Measurements from ENCODE around the gene CEP57.
"Not testable (repeated sequence)": the region's sequence is repeated elsewhere in the genome, so short reads cannot be mapped to it uniquely, and the experiment has no call there.

CEP57 gene

GRCh38 chr11:95849087-95849825 is 59.0 kb downstream of the CEP57 start:
- TF ChIP-seq CTCF (IDR thresholded peaks at IDR 0.05; ENCODE audit: insufficient read depth, low read depth, low read length, missing control alignments), result peak; percentile 19
- H3K4me3 ChIP-seq (ENCODE audit: low read depth, low read length), result no peak overlapping the region
- DNase-seq (ENCODE audit: low read depth), result peak; percentile 31

- H3K4me3 ChIP-seq (ENCODE audit: low read depth, low read length), result no peak overlapping the region
- DNase-seq (ENCODE audit: low read depth), result no peak
- no peak for TF ChIP-seq CTCF (IDR thresholded peaks at IDR 0.05; ENCODE audit: insufficient read depth, low read depth, low read length, missing control alignments)
Observed at GRCh38 chr11:95850137-95850536, 59.8 kb downstream of the CEP57 start.

- TF ChIP-seq CTCF (IDR thresholded peaks at IDR 0.05; ENCODE audit: insufficient read depth, low read depth, low read length, missing control alignments), result no peak
- no peak overlapping the region for H3K4me3 ChIP-seq (ENCODE audit: low read depth, low read length)
- DNase-seq (ENCODE audit: low read depth), result no peak
Observed at GRCh38 chr11:95853138-95853537, 62.8 kb downstream of the CEP57 start.

GRCh38 chr11:95853862-95854261 is 63.6 kb downstream of the CEP57 start:
- H3K4me3 ChIP-seq (ENCODE audit: low read depth, low read length), result no peak overlapping the region
- TF ChIP-seq CTCF (IDR thresholded peaks at IDR 0.05; ENCODE audit: insufficient read depth, low read depth, low read length, missing control alignments), result no peak
- no peak for DNase-seq (ENCODE audit: low read depth)

- DNase-seq (ENCODE audit: low read depth); H3K4me3 ChIP-seq (ENCODE audit: low read depth, low read length): not testable (repeated sequence)
Observed at GRCh38 chr11:95854362-95854761, 64.1 kb downstream of the CEP57 start.

- DNase-seq (ENCODE audit: low read depth); H3K4me3 ChIP-seq (ENCODE audit: low read depth, low read length): not testable (repeated sequence)
Observed at GRCh38 chr11:95860024-95860423, 69.7 kb downstream of the CEP57 start.

GRCh38 chr11:95863486-95864140 is 73.3 kb downstream of the CEP57 start:
- TF ChIP-seq CTCF (IDR thresholded peaks at IDR 0.05; ENCODE audit: insufficient read depth, low read depth, low read length, missing control alignments), result no peak
- no peak for DNase-seq (ENCODE audit: low read depth)
- H3K4me3 ChIP-seq (ENCODE audit: low read depth, low read length), result no peak overlapping the region

- no peak overlapping the region for H3K4me3 ChIP-seq (ENCODE audit: low read depth, low read length)
- TF ChIP-seq CTCF (IDR thresholded peaks at IDR 0.05; ENCODE audit: insufficient read depth, low read depth, low read length, missing control alignments), result no peak
Observed at GRCh38 chr11:95867105-95867504, 76.8 kb downstream of the CEP57 start.

GRCh38 chr11:95870877-95871276 is 80.6 kb downstream of the CEP57 start:
- DNase-seq (ENCODE audit: low read depth); H3K4me3 ChIP-seq (ENCODE audit: low read depth, low read length): not testable (repeated sequence)

More at GRCh38 chr11:95867105-95867504, 76.8 kb downstream of the CEP57 start:
- no peak for DNase-seq (ENCODE audit: low read depth)

Data from GM12865 (cell line).